ENCODE measurements around the gene TRABD2B.

DNA sequence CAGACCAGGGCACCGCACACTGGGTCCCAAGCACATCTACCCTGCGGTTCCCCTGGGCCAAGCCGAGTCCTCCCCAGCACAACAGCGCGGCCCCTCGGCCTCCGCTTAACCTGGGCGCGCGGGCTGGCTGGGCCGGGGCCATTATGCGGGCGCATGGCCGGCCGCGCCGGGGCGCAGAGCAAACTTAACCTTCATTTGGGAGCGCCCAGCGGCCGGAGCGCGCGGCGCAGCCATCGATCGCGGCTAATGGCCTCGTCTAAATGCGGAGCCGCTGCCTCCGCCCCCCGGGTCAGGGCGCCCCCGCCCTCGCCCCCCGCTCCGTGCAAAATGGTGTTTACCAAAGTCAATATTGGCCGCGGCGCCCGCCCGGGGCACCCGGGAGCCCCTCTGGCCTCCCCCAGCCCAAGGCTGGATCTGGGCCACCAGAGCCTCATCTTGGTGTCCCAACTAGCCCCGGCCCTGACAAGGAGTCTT lies 272.1 kb downstream of the TRABD2B start:
- no peak for TF ChIP-seq CTCF (IDR thresholded peaks at IDR 0.05)
- no peak for TF ChIP-seq POLR2A (IDR thresholded peaks at IDR 0.05)
